GM18526 (cell line): ENCODE data around the gene PPP1R10.

Experiments
- POLR2A ChIP-seq: IDR thresholded peaks from 3 replicates; pipeline ENCODE4 v1.6.1; 2011; ENCODE audit not compliant: insufficient read length; ENCODE audit errors: extremely low read depth

PPP1R10 gene

DNA sequence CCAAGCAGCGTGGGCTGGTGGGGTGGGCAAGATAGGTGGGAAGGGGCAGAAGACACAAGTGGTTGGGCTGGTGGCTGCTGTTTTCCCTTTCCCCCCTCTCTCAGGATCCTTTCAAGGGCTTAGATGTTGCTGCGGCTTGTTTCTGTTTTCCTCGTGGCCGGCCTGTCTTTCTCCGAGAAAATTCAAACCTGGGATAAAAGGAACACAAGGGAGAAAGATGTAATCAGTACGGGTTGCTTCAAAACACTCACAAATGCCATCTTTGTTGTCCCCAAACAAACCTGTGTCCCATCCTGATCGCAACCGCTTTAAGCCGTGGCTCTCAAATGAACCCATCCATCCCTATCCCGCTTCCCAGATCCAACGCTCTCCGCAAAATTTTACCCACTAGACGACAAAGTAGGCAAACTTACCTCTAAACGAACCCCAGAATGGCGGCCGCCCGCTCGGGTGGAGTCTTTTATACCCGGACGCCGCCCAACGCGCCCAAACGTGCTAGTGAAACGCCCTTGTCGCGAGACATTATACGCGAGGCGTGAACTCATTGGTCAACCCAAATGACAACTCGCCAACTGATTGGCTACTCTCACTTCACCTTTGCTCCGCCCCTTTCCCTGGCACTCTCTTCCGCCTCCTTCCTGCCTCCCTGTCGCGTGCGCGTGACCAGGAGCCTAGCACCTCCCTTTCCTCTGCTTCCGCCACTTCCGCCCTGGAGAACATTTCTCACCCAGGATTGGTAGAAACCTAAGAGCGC, at the start of gene PPP1R10:
PPP1R10 (minus strand) TSS at position 433 of the 754 bp plus-strand sequence. CDS start 7,299 bp downstream, outside the sequence.
- TF ChIP-seq POLR2A: peak; percentile 99

DNA sequence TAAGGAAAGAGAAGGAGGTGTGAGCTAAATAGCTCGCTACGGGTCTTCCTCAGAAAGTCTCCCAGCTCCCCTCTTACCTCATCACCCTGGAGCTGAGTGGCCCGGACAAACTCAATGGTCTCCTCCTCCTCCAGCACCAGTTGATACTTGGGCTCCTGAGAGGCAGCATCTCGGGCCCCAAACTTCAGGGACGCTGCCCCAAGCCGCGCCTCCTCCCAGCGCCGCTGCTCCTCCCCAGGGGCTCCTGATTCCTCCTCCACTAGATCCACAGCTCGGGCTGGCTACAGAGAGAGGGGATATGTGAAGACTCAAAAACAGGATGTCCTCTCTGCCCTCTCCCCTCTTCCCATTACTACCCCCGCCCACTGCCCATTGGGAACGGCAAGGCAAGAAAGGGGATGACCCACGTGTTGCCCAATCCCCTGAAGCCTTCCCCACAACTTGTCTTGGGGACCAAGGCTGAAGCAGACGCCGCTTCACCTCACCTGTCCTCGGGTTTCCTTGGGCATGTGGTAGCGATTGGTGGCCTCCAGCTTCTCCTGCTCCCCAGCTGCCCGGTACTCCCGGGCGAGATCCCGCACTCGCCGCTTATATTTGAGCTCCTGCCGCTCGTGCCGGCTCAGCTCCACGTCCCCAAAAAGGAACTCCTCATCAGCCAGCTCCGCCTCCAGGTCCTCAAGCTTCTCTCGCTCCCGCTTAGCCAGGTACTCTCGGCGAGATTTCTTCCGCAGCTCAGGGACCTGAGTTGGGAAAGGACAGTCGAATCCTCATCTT, 48.1 kb upstream of the PPP1R10 start:
- TF ChIP-seq POLR2A: no peak

DNA sequence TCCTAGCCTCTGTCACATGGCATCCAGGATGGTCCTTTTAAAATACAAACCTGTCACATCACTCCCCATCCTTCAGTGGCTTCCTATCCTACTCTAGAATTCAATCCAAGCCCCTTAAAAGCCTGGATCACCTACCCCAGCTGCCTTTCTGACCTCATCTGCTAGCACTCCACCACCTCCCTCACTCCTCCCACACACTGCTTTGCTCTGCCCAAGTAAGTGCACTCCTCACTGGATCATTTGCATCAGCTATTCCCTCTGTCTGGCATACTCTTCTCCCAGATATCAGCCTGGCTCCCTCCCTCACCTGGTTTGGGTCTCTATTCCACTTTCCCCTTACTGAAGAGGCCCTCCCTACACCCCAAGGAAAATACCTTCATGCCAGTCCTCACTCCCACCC, 40.4 kb upstream of the PPP1R10 start:
- no peak for TF ChIP-seq POLR2A

DNA sequence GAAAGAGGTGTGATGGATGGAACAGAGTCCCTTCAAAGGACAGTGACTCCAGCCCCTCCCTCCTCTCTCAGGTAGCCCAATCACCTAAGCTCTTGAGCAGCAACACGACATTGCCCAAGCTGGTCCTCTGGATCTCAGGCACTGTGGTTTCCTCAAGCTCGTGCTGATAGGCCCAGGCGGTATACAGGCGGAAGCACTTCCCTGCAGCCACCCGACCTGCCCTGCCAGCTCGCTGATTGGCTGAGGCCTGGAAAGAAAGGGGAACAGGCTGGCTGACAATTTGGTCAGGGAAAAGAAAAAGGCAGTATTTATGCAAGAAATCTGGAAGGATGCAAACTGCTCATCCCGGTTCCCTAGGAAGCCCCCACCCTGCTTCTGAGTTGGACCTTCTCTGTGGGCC, 39.5 kb upstream of the PPP1R10 start:
- no peak for TF ChIP-seq POLR2A

DNA sequence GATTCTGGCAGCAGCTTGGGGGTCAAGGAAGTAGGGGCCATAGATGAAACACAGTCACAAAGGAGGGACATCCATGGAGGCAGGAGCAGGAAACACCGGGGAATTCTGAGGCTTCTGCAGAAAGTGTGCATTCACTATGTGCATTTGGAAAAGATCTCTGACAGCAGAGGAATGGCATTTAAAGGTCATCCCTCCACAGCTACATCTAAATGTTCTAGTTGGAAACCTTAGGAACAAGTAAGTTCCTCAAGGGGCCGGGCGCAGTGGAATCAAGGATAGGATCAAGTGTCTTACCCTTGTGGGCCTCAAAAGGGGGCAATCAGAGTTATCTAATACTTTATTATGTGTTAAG, 38.7 kb upstream of the PPP1R10 start:
- no peak for TF ChIP-seq POLR2A

DNA sequence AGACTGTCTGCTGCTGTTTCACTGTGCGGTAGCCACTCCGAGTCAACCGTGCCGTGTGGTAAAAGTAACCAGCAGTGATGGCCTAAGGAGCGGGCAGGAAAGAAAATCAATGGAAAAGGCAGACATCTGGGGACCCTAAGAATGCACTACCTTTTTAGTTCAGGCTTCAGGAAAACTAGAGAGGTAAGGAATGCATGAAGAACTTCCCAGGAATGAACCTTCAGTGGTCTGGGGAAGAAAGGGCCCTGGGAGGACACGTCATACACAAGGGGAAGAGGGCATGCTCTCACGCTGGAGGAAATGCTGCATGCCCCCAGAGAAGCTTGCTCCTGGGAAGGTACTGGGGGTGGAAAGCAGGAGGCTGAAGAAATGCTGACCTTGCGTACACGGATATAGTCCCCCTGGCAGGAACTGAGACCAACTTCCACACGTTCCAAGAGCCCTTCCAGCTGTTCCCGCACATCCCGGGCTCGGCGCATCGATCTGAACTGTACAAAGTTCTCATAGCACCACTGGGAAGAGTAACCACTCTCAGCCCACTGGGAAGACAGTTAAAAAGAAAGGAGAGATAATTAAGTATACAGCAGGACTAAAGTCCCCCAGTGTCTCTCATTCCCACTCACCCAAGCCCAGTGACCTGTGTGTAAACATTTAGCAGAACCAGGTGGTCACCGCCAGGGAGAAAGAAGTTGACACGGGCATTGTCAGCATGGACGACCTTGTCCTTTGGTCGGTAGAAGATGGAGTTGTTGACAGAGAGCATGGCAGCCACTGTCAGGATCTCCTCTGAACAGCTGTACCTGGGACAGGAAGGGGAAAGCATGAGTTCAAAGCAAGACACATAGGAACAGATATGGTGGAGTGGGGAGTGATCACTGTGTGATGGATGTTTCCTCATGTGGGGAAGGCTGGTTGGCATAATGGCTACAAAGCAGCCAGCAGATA, 38.0 kb upstream of the PPP1R10 start:
- TF ChIP-seq POLR2A: no peak

DNA sequence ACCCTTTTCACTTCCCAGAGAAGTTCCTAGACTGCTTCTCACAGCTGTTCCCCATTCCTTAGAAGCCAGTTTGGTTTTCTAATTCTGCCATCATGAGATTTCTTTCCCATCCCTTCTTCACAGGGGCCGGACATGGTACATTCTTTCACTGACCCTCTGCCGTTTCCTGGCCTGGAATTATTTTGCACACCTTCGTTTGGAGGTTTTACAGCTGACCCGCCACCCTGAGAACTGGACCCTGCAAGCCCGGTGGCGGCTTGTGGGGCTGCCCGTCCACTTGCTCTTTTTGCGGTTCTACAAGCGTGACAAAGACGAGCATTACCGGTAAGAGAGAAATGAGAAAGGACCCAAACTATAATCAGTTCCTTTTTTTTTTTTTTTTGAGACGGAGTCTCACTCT, 34.1 kb upstream of the PPP1R10 start:
- no peak for TF ChIP-seq POLR2A

DNA sequence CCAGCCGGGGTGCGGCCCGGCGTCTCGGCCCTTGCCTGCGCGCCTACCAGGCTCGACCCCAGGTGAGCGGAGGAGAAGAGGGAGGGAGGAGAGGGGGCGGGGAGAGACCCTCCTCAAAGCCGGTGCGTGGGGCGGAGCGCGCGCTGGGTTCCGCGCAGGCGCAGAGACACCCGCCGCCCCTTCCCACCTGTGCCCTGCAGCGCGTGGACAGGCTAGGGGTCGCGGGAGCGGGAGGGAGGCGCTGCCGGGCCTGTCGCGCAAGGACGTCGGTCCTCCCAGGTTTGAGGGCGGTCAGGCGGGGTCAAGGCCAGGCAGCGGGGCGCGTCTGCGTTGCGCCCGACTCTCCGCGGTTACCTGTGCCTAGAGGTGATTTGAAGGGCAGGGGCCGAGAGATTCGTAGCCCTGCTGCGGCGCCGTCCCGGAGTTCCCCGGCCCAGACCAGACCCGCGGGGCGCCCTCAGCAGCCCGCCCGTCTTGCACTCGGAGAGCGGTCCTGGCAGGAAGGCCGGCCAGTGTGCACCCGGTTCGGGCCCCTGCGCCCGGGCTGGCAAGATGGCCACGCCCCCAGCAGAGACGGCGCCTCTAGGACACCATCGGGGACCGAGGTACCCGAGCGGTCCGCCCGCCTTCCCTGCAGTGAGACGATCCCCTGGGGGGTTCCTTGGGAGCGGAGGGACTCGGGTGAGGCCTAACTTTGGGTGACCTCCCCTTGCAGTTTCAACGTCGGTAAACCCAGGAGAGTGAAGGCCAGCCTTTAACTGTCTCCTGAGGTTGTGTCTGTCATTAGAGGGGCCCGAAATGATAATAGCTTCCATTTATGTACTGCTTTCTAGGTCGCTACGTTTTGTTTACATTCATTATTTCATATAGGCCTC, 30.4 kb upstream of the PPP1R10 start:
- peak; percentile 38 for TF ChIP-seq POLR2A

DNA sequence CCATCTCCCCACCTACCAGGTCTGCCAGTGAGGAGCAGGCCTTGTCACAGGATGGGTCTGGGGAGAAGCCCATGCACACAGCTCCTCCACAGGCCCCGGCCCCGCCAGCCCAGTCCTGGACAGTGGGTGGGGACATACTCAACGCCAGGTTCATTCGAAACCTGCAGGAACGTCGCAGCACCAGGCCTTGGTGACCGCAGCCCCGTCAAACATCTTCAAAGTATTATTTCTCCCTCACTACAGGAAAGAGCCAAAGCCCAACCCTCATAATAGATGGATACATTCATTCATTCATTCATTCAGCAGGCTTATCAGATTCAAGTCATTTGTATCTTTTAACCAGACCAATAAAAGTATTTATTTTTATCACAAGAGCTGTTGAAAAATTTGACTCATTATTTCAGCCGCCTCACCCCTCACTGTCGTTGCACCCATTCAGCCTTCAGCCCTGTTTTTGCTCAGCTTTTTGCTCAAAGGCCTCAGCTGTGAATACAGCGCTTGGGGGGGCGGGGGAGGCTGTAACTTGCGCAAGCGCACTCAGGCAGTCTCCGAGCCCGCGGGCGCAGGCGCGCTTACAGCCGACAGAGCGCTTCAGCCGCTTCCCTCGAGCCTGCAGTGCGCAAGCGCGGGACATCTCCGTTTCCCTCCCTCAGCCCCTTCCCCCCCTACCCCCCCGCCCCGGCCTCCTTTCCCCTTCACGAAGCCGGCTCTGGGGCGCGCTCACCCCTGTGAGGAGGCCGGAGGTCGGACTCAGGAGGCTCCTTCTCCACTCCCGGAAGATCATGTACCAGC, 29.6 kb upstream of the PPP1R10 start, which contains the start of gene C6orf136:
C6orf136 (plus strand) TSS at position 684 of the 792 bp plus-strand sequence; CDS start at position 783, 99 bp downstream.
- TF ChIP-seq POLR2A: no peak

DNA sequence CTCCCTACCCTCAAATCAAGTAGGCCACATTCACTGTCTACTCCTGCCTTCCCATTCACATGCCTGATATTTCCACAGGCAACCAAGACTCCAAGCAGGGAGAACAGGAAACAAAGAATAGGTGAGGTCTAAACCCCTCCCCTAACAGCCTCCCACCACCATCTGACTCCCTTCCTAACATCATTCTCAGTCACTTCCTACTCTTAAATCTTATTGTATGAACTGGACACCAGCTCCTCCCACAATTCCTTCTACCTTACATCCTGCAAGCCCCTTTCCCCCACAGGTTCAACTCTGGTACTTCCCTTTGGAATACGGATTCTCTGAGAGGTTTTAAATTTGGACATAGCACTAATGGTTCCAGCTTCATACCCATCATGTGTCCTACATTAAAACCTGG, 28.9 kb upstream of the PPP1R10 start:
- no peak for TF ChIP-seq POLR2A

DNA sequence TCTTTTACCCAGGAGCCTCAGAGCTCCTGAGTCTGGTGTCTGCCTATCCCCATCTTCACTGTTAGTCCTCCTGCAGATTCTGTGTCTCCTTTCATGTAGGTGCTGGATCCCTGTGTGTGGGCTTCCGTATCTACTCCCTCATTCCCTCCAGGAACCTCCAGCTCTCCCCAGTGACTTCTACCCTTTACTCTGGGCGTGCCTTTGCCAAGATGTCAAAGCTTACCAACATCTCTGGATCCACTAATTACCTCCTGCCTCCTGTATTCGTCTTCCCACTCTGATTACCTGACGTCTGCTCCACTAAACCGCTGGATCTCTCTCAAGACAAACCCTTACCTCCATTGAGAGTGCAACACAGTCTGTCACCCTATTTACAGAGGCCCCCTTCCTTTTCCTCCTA, 27.7 kb upstream of the PPP1R10 start:
- no peak for TF ChIP-seq POLR2A

DNA sequence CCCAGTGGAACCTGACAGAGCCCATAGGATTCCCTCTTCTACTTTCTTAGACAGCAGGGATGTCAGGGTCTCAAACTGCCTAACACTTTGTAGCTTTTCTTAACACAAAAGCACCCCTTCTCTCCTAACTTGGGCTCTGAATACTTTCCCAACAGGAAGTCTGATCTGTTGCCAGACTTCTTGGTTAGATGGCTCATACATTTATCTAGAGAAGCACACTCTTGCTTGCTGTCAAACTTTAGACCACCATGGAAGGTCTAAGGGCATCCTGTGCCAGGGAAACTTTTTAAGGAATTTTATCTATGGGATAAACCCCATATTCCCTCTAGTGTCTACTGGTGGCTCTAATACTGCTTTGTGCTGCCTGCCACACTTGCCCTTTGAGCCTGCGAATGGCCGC, 26.6 kb upstream of the PPP1R10 start:
- TF ChIP-seq POLR2A: no peak

DNA sequence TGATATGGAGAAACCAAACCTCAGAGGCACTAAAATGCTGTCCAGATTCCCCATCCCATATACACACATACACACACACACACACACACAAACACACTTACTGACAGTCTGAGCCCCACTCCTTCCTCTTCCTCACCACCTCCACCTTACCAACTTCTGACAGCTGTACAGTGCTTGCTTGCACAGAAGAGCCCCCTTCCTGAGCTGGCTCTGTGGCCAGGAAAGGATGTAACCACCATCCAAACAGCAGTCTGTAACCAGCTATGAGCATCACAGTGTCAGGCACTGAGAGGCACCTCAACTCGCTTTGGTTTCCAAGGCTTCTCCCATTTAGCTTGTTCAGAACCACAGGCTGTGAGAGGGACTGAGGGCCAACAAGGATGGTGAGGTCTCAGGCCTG, 24.0 kb upstream of the PPP1R10 start:
- no peak for TF ChIP-seq POLR2A

DNA sequence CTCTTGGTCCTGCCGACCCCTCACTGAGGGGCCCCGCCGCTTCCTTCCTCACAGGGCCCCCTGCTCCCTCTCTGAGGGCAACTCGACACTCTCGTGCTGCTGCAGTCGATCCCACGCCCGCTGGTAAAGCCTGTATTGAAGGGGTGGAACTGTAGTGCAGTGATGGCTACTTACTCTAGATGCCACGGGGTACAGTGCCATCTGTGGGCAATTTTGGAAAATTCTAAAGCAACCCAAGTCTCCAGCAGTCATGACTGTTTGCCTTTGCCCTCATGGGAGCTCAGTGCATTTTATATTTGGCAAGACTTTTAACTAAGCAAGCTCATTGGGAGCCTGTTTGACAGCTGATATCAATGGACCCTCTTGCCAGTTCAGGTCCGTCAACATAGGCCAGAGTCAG, 23.4 kb upstream of the PPP1R10 start:
- TF ChIP-seq POLR2A: no peak
